HEK293 (cell line): ENCODE measurements around the gene NMT2.

Experiments used
- EGR2 ChIP-seq: fragments of 450-650 bp; formaldehyde crosslinking; IDR thresholded peaks from 2 replicates; pipeline ENCODE4 v1.5.1; 2016; ENCODE audit warnings: low read depth, missing biosample characterization, missing genetic modification characterization
- HOXC10 ChIP-seq: sonication (generic); formaldehyde crosslinking; IDR thresholded peaks from 2 replicates; pipeline ENCODE4 v1.8.1; 2023; ENCODE audit warnings: mild to moderate bottlenecking, missing genetic modification reagents
- KLF1 ChIP-seq: fragments of 450-650 bp; formaldehyde crosslinking; IDR thresholded peaks from 2 replicates; pipeline ENCODE4 v1.5.1; 2016; ENCODE audit warnings: missing biosample characterization, missing genetic modification characterization
- KLF16 ChIP-seq: fragments of 450-650 bp; formaldehyde crosslinking; IDR thresholded peaks from 2 replicates; pipeline ENCODE4 v1.5.1; 2017; ENCODE audit warnings: missing biosample characterization, missing genetic modification characterization
- OVOL3 ChIP-seq: fragments of 450-650 bp; formaldehyde crosslinking; IDR thresholded peaks from 2 replicates; pipeline ENCODE4 v1.5.1; 2016; ENCODE audit warnings: missing biosample characterization, missing genetic modification characterization
- PRDM1 ChIP-seq: fragments of 450-650 bp; formaldehyde crosslinking; IDR thresholded peaks from 2 replicates; pipeline ENCODE4; 2016; ENCODE audit warnings: missing biosample characterization, missing genetic modification characterization
- PRDM6 ChIP-seq: fragments of 450-650 bp; formaldehyde crosslinking; IDR thresholded peaks from 2 replicates; pipeline ENCODE4 v1.5.1; 2017; ENCODE audit warnings: missing biosample characterization, missing genetic modification characterization
- SETDB1 ChIP-seq: IDR thresholded peaks from one replicate; pipeline ENCODE4 v1.6.1; 2017; ENCODE audit warnings: mild to moderate bottlenecking, low read length, moderate library complexity, mixed read lengths; ENCODE audit not compliant: insufficient read length
- SP3 ChIP-seq: fragments of 450-650 bp; formaldehyde crosslinking; IDR thresholded peaks from 2 replicates; pipeline ENCODE4 v1.5.1; 2016; ENCODE audit warnings: missing biosample characterization, missing genetic modification characterization
- YY2 ChIP-seq: fragments of 450-650 bp; formaldehyde crosslinking; IDR thresholded peaks from 2 replicates; pipeline ENCODE4 v1.5.1; 2016; ENCODE audit warnings: missing biosample characterization, missing genetic modification characterization
- ZBTB1 ChIP-seq: fragments of 450-650 bp; formaldehyde crosslinking; IDR thresholded peaks from 2 replicates; pipeline ENCODE4 v1.5.1; 2016; ENCODE audit warnings: missing biosample characterization, missing genetic modification characterization
- ZBTB20 ChIP-seq: fragments of 450-650 bp; formaldehyde crosslinking; IDR thresholded peaks from 2 replicates; pipeline ENCODE4 v1.5.1; 2016; ENCODE audit warnings: missing biosample characterization, missing genetic modification characterization
- ZBTB8A ChIP-seq: fragments of 450-650 bp; formaldehyde crosslinking; IDR thresholded peaks from 2 replicates; pipeline ENCODE4 v1.5.1; 2016; ENCODE audit warnings: missing biosample characterization, missing genetic modification characterization
- ZEB2 ChIP-seq: fragments of 450-650 bp; formaldehyde crosslinking; IDR thresholded peaks from 2 replicates; pipeline ENCODE4 v1.5.1; 2016; ENCODE audit warnings: missing biosample characterization, missing genetic modification characterization
- ZNF157 ChIP-seq: fragments of 450-650 bp; formaldehyde crosslinking; IDR thresholded peaks from 2 replicates; pipeline ENCODE4 v1.5.1; 2016; ENCODE audit warnings: missing biosample characterization, missing genetic modification characterization
- ZNF24 ChIP-seq: fragments of 450-650 bp; formaldehyde crosslinking; IDR thresholded peaks from 2 replicates; pipeline ENCODE4 v1.5.1; 2016; ENCODE audit warnings: missing biosample characterization, missing genetic modification characterization
- ZNF350 ChIP-seq: fragments of 450-650 bp; formaldehyde crosslinking; IDR thresholded peaks from 2 replicates; pipeline ENCODE4 v1.5.0; 2017; ENCODE audit warnings: missing biosample characterization, mild to moderate bottlenecking, missing genetic modification characterization
- ZNF366 ChIP-seq: fragments of 450-650 bp; formaldehyde crosslinking; conservative IDR thresholded peaks from 2 replicates; pipeline ENCODE4 v1.5.1; 2016; ENCODE audit warnings: missing biosample characterization, missing genetic modification characterization
- ZNF394 ChIP-seq: fragments of 450-650 bp; formaldehyde crosslinking; IDR thresholded peaks from 2 replicates; pipeline ENCODE4 v1.5.1; 2016; ENCODE audit warnings: missing biosample characterization, missing genetic modification characterization, mild to moderate bottlenecking, moderate library complexity, borderline replicate concordance
- ZNF404 ChIP-seq: fragments of 450-650 bp; formaldehyde crosslinking; IDR thresholded peaks from 2 replicates; pipeline ENCODE4 v1.5.1; 2017; ENCODE audit warnings: missing biosample characterization, missing genetic modification characterization
- ZNF433 ChIP-seq: fragments of 450-650 bp; formaldehyde crosslinking; IDR thresholded peaks from 2 replicates; pipeline ENCODE4 v1.5.1; 2016; ENCODE audit warnings: missing biosample characterization, missing genetic modification characterization, low read depth
- ZNF48 ChIP-seq: fragments of 450-650 bp; formaldehyde crosslinking; IDR thresholded peaks from 2 replicates; pipeline ENCODE4 v1.5.1; 2016; ENCODE audit warnings: missing biosample characterization, missing genetic modification characterization
- ZNF510 ChIP-seq: fragments of 450-650 bp; formaldehyde crosslinking; IDR thresholded peaks from 2 replicates; pipeline ENCODE4 v1.5.1; 2018; ENCODE audit warnings: mild to moderate bottlenecking, missing genetic modification characterization, missing biosample characterization; ENCODE audit not compliant: insufficient replicate concordance
- ZNF548 ChIP-seq: fragments of 450-650 bp; formaldehyde crosslinking; IDR thresholded peaks from 2 replicates; pipeline ENCODE4 v1.5.1; 2016; ENCODE audit warnings: missing biosample characterization, missing genetic modification characterization
- ZNF560 ChIP-seq: fragments of 450-650 bp; formaldehyde crosslinking; IDR thresholded peaks from 2 replicates; pipeline ENCODE4 v1.5.1; 2017; ENCODE audit warnings: missing biosample characterization, missing genetic modification characterization, borderline replicate concordance
- ZNF596 ChIP-seq: fragments of 450-650 bp; IDR thresholded peaks from 2 replicates; pipeline ENCODE4 v1.5.0; 2018; ENCODE audit warnings: missing biosample characterization, mild to moderate bottlenecking, missing genetic modification characterization, moderate library complexity
- ZNF610 ChIP-seq: fragments of 450-650 bp; formaldehyde crosslinking; IDR thresholded peaks from 2 replicates; pipeline ENCODE4 v1.5.1; 2016; ENCODE audit warnings: missing biosample characterization, missing genetic modification characterization, borderline replicate concordance
- ZNF654 ChIP-seq: fragments of 450-650 bp; formaldehyde crosslinking; IDR thresholded peaks from 2 replicates; pipeline ENCODE4 v1.5.1; 2016; ENCODE audit warnings: low read depth, missing biosample characterization, missing genetic modification characterization
- ZNF664 ChIP-seq: fragments of 450-650 bp; formaldehyde crosslinking; IDR thresholded peaks from 2 replicates; pipeline ENCODE4 v1.5.1; 2016; ENCODE audit warnings: missing biosample characterization, missing genetic modification characterization
- ZNF670 ChIP-seq: fragments of 450-650 bp; formaldehyde crosslinking; IDR thresholded peaks from 2 replicates; pipeline ENCODE4 v1.5.1; 2016; ENCODE audit warnings: missing biosample characterization, missing genetic modification characterization, low read depth
- ZNF692 ChIP-seq: fragments of 450-650 bp; formaldehyde crosslinking; IDR thresholded peaks from 2 replicates; pipeline ENCODE4 v1.5.1; 2016; ENCODE audit warnings: missing biosample characterization, missing genetic modification characterization
- ZNF747 ChIP-seq: fragments of 450-650 bp; formaldehyde crosslinking; IDR thresholded peaks from 2 replicates; pipeline ENCODE4 v1.5.1; 2016; ENCODE audit warnings: missing biosample characterization, missing genetic modification characterization
- ZNF776 ChIP-seq: fragments of 450-650 bp; formaldehyde crosslinking; IDR thresholded peaks from 2 replicates; pipeline ENCODE4 v1.5.0; 2017; ENCODE audit warnings: missing biosample characterization, missing genetic modification characterization, borderline replicate concordance
- ZNF837 ChIP-seq: fragments of 450-650 bp; formaldehyde crosslinking; IDR thresholded peaks from 2 replicates; pipeline ENCODE4 v1.5.1; 2016; ENCODE audit warnings: missing biosample characterization, missing genetic modification characterization
- ZSCAN18 ChIP-seq: fragments of 450-650 bp; formaldehyde crosslinking; IDR thresholded peaks from 2 replicates; pipeline ENCODE4 v1.5.1; 2016; ENCODE audit warnings: missing biosample characterization, missing genetic modification characterization
- ZSCAN23 ChIP-seq: fragments of 450-650 bp; formaldehyde crosslinking; IDR thresholded peaks from 2 replicates; pipeline ENCODE4 v1.5.1; 2016; ENCODE audit warnings: missing biosample characterization, missing genetic modification characterization
- ZXDB ChIP-seq: fragments of 450-650 bp; formaldehyde crosslinking; IDR thresholded peaks from 2 replicates; pipeline ENCODE4 v1.5.1; 2016; ENCODE audit warnings: missing biosample characterization, missing genetic modification characterization

NMT2 gene

GRCh38 chr10:15097011-15097812 lies 71.3 kb downstream of the NMT2 start, which contains the start of gene RPP38 (continued):
- TF ChIP-seq ZNF654 (tag by site-specific recombination) (no peak), ZNF394 (tag by site-specific recombination) (peak; percentile 63), ZNF548 (tag by site-specific recombination) (no peak), ZNF404 (tag by site-specific recombination) (no peak), ZBTB20 (peak; percentile 99), ZNF692 (tag by site-specific recombination) (peak; percentile 96), ZSCAN18 (tag by site-specific recombination) (no peak), ZNF776 (tag by site-specific recombination) (no peak), ZNF596 (tag by site-specific recombination) (0 out of 2 replicates have a peak, but pooled peaks have one; percentile 46), ZNF664 (tag by site-specific recombination) (no peak), ZNF510 (tag by site-specific recombination) (no peak), OVOL3 (tag by site-specific recombination) (peak; percentile 4; the same call in 1 of the 2 replicates), ZNF157 (tag by site-specific recombination) (no peak), ZNF24 (no peak), ZEB2 (tag by site-specific recombination) (peak; percentile 85; the same call in 1 of the 2 replicates), KLF16 (tag by site-specific recombination) (no peak; the same call in 1 of the 2 replicates), ZNF560 (tag by site-specific recombination) (no peak), ZNF610 (tag by site-specific recombination) (0 out of 2 replicates have a peak, but pooled peaks have one; percentile 20), ZNF366 (tag by site-specific recombination) (no peak), YY2 (peak; percentile 72; the same call in 1 of the 2 replicates), ZNF433 (tag by site-specific recombination) (no peak), EGR2 (peak; percentile 69), ZNF350 (tag by site-specific recombination) (no peak), SP3 (tag by site-specific recombination) (peak; percentile 64), PRDM1 (tag by site-specific recombination) (no peak), ZNF747 (tag by site-specific recombination) (no peak), HOXC10 (CRISPR knock-in tag) (no peak), ZBTB8A (tag by site-specific recombination) (peak; percentile 75), PRDM6 (tag by site-specific recombination) (no peak), SETDB1 (no peak), ZNF48 (tag by site-specific recombination) (no peak), ZSCAN23 (tag by site-specific recombination) (0 out of 2 replicates have a peak, but pooled peaks have one; percentile 26), KLF1 (no peak), ZNF670 (tag by site-specific recombination) (no peak), ZXDB (tag by site-specific recombination) (peak; percentile 97), ZBTB1 (tag by site-specific recombination) (no peak), ZNF837 (tag by site-specific recombination) (no peak)
